DOHH2 (cell line): ENCODE measurements around the gene RAPGEF1.
A peak's percentile ranks its signal among the peaks of the same experiment; 100 is the strongest.

Source experiments
- H3F3A ChIP-seq: fragments of 200-600 bp; sonication (generic), shearing (Covaris generic); 2 replicates; pipeline ENCODE4 v1.6.0; 2016; ENCODE audit warnings: antibody characterized with exemption, mild to moderate bottlenecking; ENCODE audit not compliant: control insufficient read depth, insufficient read depth
- H3K27ac ChIP-seq: fragments of 200-600 bp; sonication (generic); 2 replicates; pipeline ENCODE4 v1.5.1; 2014; ENCODE audit warnings: low read depth, mild to moderate bottlenecking, low read length, moderate library complexity
- H3K27me3 ChIP-seq: fragments of 200-600 bp; sonication (generic); 2 replicates; pipeline ENCODE4 v1.6.1; 2014; ENCODE audit warnings: mild to moderate bottlenecking, low read length, mixed read lengths; ENCODE audit not compliant: control insufficient read depth
- H3K36me3 ChIP-seq: fragments of 200-600 bp; sonication (generic); 2 replicates; pipeline ENCODE4 v1.6.1; 2014; ENCODE audit warnings: mild to moderate bottlenecking, low read length, moderate library complexity, mixed read lengths; ENCODE audit not compliant: control insufficient read depth
- H3K4me1 ChIP-seq: fragments of 200-600 bp; sonication (generic); 2 replicates; pipeline ENCODE4 v1.6.1; 2014; ENCODE audit warnings: mild to moderate bottlenecking, low read length, mixed read lengths; ENCODE audit not compliant: control insufficient read depth
- H3K4me2 ChIP-seq: fragments of 200-600 bp; sonication (generic); 2 replicates; pipeline ENCODE4 v1.6.0; 2014; ENCODE audit warnings: mild to moderate bottlenecking, low read length, moderate library complexity
- H3K4me3 ChIP-seq: fragments of 200-600 bp; sonication (generic); 2 replicates; pipeline ENCODE4 v1.5.1; 2014; ENCODE audit warnings: mild to moderate bottlenecking, low read length, mixed read lengths
- H3K79me2 ChIP-seq: fragments of 200-600 bp; sonication (generic); 2 replicates; pipeline ENCODE4 v1.6.1; 2014; ENCODE audit warnings: mild to moderate bottlenecking, low read length, mixed read lengths; ENCODE audit not compliant: control insufficient read depth
- H3K9me2 ChIP-seq: fragments of 200-600 bp; sonication (generic); replicated peaks from 2 replicates; pipeline ENCODE4 v1.6.1; 2014; ENCODE audit warnings: mild to moderate bottlenecking, low read length, mixed read lengths; ENCODE audit not compliant: control insufficient read depth
- H3K9me3 ChIP-seq: fragments of 200-600 bp; sonication (generic); 2 replicates; pipeline ENCODE4 v1.6.1; 2014; ENCODE audit warnings: antibody characterized with exemption, low read length, mixed read lengths; ENCODE audit not compliant: control insufficient read depth, insufficient read depth
- H4K20me1 ChIP-seq: fragments of 200-600 bp; sonication (generic); 2 replicates; pipeline ENCODE4 v1.6.0; 2014; ENCODE audit warnings: low read depth, mild to moderate bottlenecking, antibody characterized with exemption, low read length, moderate library complexity; ENCODE audit not compliant: control insufficient read depth, insufficient read depth
- CTCF ChIP-seq: fragments of 200-600 bp; sonication (generic); IDR thresholded peaks from one replicate; pipeline ENCODE4 v1.5.1; 2014; ENCODE audit warnings: antibody characterized with exemption, mild to moderate bottlenecking, low read depth, low read length; ENCODE audit not compliant: poor library complexity, severe bottlenecking
- EZH2phosphoT487 ChIP-seq: fragments of 200-600 bp; sonication (generic); IDR thresholded peaks from 2 replicates; pipeline ENCODE4 v1.6.1; 2017; ENCODE audit warnings: borderline replicate concordance, mild to moderate bottlenecking, antibody characterized with exemption, low read length, moderate library complexity, mixed read lengths

Gene RAPGEF1

GRCh38 chr9:131723632-131724031 is 16.2 kb downstream of the RAPGEF1 start:
- Histone ChIP-seq H3K79me2 (peaks cover 73% of the 10 kb centered on the region), H3K9me3 (no peaks in the 10 kb centered on the region), H3K4me1 (peaks cover 98% of the 10 kb centered on the region), H3K27me3 (no peaks in the 10 kb centered on the region), H3K36me3 (peaks cover 43% of the 10 kb centered on the region), H3F3A (peaks cover 45% of the 10 kb centered on the region), H3K27ac (peak overlapping the region; percentile 96), H3K9me2 (no peaks in the 10 kb centered on the region), H3K4me3 (peak overlapping the region; percentile 8; the same call in 1 of the 2 replicates), H4K20me1 (no peaks in the 10 kb centered on the region), H3K4me2 (peak overlapping the region; percentile 83)
- TF ChIP-seq EZH2phosphoT487, result no peak
- no peak for TF ChIP-seq CTCF

GRCh38 chr9:131722255-131722654 is 17.6 kb downstream of the RAPGEF1 start:
- H3K4me2 ChIP-seq, result 0 out of 2 replicates have a peak overlapping the region, but pooled peaks have one; percentile 6
- peaks cover 31% of the 10 kb centered on the region for H3F3A ChIP-seq
- no peak overlapping the region for H3K27ac ChIP-seq
- no peaks in the 10 kb centered on the region for H3K27me3 ChIP-seq
- no peaks in the 10 kb centered on the region for H4K20me1 ChIP-seq
- no peaks in the 10 kb centered on the region for H3K9me2 ChIP-seq
- H3K36me3 ChIP-seq, result peaks cover 53% of the 10 kb centered on the region
- no peak overlapping the region for H3K4me3 ChIP-seq
- peaks cover 84% of the 10 kb centered on the region for H3K79me2 ChIP-seq
- no peak for TF ChIP-seq CTCF
- no peak for TF ChIP-seq EZH2phosphoT487
- H3K4me1 ChIP-seq, result peaks cover 95% of the 10 kb centered on the region
- no peaks in the 10 kb centered on the region for H3K9me3 ChIP-seq

- peaks cover 83% of the 10 kb centered on the region for H3K4me1 ChIP-seq
These were observed 18.8 kb downstream of the RAPGEF1 start for GRCh38 chr9:131721076-131721475.

More at GRCh38 chr9:131721076-131721475, 18.8 kb downstream of the RAPGEF1 start:
- H3F3A ChIP-seq, result peaks cover 19% of the 10 kb centered on the region
- H3K9me2 ChIP-seq, result no peaks in the 10 kb centered on the region
- H3K4me3 ChIP-seq, result no peak overlapping the region
- peaks cover 86% of the 10 kb centered on the region for H3K79me2 ChIP-seq
- no peak for TF ChIP-seq EZH2phosphoT487
- TF ChIP-seq CTCF, result no peak
- peak overlapping the region; percentile 14 for H3K27ac ChIP-seq
- H3K4me2 ChIP-seq, result peak overlapping the region; percentile 40
- H4K20me1 ChIP-seq, result no peaks in the 10 kb centered on the region
- H3K9me3 ChIP-seq, result no peaks in the 10 kb centered on the region
- no peaks in the 10 kb centered on the region for H3K27me3 ChIP-seq
- peaks cover 54% of the 10 kb centered on the region for H3K36me3 ChIP-seq
